ENCODE measurements around the gene MYL1. TPM values are rescaled to one million over a fixed set of nuclear protein-coding genes. Genes with fewer than 3 reads are reported as not detected.

MYL1 gene
- total RNA-seq, 2 experiments from 2014 or later: not detected

DNA sequence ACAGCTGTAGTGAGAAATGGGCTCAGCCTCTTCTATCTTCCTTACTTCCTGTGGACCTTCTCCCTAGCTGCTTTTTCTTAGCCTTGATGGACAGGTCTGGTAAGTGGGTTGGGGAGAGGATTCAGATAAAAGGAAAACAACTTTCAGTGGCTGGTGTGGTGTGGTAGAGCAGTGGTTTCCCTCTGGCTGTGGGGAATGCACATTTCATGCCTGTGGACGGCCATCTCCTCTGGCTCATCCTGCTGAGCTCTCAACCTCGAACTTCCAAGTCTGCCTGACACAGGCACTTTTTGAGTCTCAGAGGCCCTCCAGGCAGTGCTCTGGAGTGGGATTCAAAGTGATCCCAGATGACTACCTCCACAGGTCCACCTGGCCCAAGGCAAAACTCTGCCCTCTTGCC is 51.1 kb downstream of the MYL1 start:
- no peaks in the 10 kb centered on the region for H3K36me3 Mint-ChIP-seq (ENCODE audit: low read depth)

DNA sequence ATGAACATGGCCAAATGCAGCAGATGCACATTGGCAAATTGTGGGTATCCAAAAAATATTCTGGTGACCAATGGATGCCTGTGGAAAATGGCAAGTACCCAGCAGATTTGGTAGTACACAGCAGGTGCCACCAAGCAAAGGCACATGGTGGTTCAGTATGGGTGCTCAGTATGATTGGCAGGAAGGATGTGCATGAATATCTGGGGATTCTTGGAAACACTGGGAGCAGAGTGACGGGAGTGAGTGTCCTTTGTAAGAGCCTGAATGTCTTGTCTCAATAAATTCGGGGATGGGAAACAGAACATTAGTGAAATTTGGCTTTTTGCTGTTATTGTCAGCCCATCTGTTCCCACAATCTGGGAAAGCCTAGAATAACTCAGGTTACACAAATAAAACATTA is 52.9 kb downstream of the MYL1 start:
- H3K27ac Mint-ChIP-seq: no peak overlapping the region
- intact Hi-C loops (cut with micrococcal nuclease): no loop called here
- POLR2A ChIA-PET: no interaction called here

More for the DNA sequence above, 51.1 kb downstream of the MYL1 start:
- H3K9me3 Mint-ChIP-seq: no peaks in the 10 kb centered on the region
- intact Hi-C loops (cut with micrococcal nuclease): no loop called here
- POLR2A ChIA-PET: no interaction called here
- DNase-seq (no peak), ATAC-seq (no peak)
- H3K4me1 Mint-ChIP-seq (ENCODE audit: low read depth): no peaks in the 10 kb centered on the region
- TF ChIP-seq, protein P1, sequence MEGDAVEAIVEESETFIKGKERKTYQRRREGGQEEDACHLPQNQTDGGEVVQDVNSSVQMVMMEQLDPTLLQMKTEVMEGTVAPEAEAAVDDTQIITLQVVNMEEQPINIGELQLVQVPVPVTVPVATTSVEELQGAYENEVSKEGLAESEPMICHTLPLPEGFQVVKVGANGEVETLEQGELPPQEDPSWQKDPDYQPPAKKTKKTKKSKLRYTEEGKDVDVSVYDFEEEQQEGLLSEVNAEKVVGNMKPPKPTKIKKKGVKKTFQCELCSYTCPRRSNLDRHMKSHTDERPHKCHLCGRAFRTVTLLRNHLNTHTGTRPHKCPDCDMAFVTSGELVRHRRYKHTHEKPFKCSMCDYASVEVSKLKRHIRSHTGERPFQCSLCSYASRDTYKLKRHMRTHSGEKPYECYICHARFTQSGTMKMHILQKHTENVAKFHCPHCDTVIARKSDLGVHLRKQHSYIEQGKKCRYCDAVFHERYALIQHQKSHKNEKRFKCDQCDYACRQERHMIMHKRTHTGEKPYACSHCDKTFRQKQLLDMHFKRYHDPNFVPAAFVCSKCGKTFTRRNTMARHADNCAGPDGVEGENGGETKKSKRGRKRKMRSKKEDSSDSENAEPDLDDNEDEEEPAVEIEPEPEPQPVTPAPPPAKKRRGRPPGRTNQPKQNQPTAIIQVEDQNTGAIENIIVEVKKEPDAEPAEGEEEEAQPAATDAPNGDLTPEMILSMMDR (IDR thresholded peaks at IDR 0.05): no peak
- CTCF ChIA-PET: no interaction called here
- no peak overlapping the region for H3K27ac Mint-ChIP-seq
- no peak overlapping the region for H3K4me3 Mint-ChIP-seq
- peaks cover 3% of the 10 kb centered on the region for H3K27me3 Mint-ChIP-seq

DNA sequence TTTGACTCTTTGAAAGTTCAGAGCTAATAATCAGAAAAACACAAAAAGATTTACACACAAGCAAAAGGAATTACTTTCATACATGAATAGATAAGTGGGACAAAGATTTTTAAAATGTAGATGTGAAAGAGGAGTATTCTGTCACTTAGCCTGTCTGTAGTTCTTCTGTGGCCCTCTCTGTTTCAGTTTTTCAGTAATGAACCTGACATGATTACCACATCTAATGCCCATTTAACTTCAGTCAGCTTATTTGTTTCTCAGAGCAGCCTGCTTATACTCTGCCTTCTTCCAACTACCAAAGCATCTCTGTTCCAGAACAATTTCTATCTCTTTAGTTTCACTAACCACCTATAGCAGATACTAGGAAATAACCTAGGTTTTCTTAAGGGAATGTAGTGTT is 55.3 kb downstream of the MYL1 start:
- ChIA-PET POLR2A (no interaction called here), CTCF (no interaction called here)
- DNase-seq: no peak
- no peak for ATAC-seq
- no peaks in the 10 kb centered on the region for H3K4me1 Mint-ChIP-seq (ENCODE audit: low read depth)
- TF ChIP-seq, protein P1 (IDR thresholded peaks at IDR 0.05): no peak
- no peak overlapping the region for H3K4me3 Mint-ChIP-seq
- H3K27me3 Mint-ChIP-seq: peaks cover 3% of the 10 kb centered on the region
- intact Hi-C loops (cut with micrococcal nuclease): no loop called here
- H3K27ac Mint-ChIP-seq: no peak overlapping the region
- H3K9me3 Mint-ChIP-seq: no peaks in the 10 kb centered on the region
- H3K36me3 Mint-ChIP-seq (ENCODE audit: low read depth): no peaks in the 10 kb centered on the region

More for the DNA sequence above, 52.9 kb downstream of the MYL1 start:
- ATAC-seq: no peak
- CTCF ChIA-PET: no interaction called here
- Mint-ChIP-seq H3K36me3 (ENCODE audit: low read depth) (no peaks in the 10 kb centered on the region), H3K4me3 (no peak overlapping the region), H3K27me3 (peaks cover 3% of the 10 kb centered on the region), H3K4me1 (ENCODE audit: low read depth) (no peaks in the 10 kb centered on the region), H3K9me3 (no peaks in the 10 kb centered on the region)
- TF ChIP-seq, protein P1 (IDR thresholded peaks at IDR 0.05): no peak
- DNase-seq: no peak

DNA sequence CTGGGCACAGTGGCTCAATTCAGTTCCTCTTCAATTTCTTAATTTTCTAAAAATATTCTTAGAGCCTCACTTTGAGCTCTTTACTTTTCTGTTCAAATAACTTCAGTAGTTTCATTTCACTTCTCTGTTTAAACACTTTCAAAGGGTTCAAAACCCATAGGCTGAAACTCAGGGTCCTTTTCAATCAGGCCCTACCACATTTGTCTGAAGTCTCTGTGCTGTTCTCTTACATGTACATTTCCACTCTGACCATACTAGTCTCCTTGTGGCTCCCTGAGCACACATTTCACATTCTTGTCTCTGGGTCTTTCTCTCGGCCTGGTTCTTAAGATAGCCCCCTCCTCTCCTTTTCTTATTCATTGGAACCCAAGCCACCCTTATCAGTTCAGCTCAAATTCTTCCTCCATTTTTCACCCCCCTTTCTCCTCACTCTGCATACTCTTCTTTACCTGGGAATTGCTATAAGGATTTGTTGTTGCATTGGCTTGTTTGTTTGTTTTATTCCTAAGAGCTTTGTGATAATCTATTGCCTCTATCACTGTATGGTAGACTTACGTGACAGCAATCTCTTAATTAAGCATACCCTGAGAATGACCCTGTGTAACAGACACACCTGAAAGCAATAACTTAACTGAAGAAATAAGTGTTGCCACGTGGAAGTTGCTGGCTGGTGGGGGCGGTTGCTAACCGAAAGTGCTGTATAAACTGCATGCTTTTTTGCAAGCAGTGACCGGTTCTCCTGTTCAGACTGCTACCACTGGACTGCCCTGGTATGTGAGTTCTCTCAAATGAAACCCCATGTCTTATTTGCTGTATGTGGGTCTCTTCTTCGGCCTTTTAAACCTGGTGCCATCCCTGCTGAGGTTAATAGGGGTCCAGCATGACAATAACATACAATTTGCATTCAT is 62.0 kb downstream of the MYL1 start:
- intact Hi-C loops (cut with micrococcal nuclease): no loop called here
- ChIA-PET POLR2A (interaction anchor here (0.6 kb wide), 1 partner anchor 413 kb away, joined by 4 read pairs; no protein-coding TSS in a partner anchor), CTCF (no interaction called here)
- H3K36me3 Mint-ChIP-seq (ENCODE audit: low read depth): no peaks in the 10 kb centered on the region
- H3K27me3 Mint-ChIP-seq: no peaks in the 10 kb centered on the region
- no peak overlapping the region for H3K27ac Mint-ChIP-seq
- H3K9me3 Mint-ChIP-seq: no peaks in the 10 kb centered on the region
- no peaks in the 10 kb centered on the region for H3K4me1 Mint-ChIP-seq (ENCODE audit: low read depth)
- ATAC-seq (no peak), DNase-seq (no peak)
- no peak overlapping the region for H3K4me3 Mint-ChIP-seq
- TF ChIP-seq, protein P1 (IDR thresholded peaks at IDR 0.05): no peak

DNA sequence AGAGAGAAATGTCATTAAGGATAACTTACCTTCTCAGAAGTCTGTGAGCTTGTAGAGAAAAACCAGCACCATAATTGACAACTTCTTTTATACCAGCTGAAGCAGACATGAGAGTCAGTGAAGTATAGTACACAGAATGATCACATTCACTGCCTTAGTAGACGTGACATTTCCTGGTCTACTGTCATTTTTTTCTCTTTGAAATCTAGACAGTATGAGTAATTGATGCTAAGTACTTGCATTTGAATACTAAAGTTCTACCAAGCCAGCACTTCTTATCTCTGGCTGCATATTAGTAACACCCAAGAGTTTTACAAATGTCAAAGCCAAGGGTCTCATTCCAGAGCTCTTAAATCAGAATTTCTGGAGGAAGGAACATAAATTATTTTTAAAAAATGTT is 64.4 kb downstream of the MYL1 start:
- Mint-ChIP-seq H3K27me3 (peaks cover 5% of the 10 kb centered on the region), H3K27ac (no peak overlapping the region), H3K36me3 (ENCODE audit: low read depth) (no peaks in the 10 kb centered on the region), H3K4me1 (ENCODE audit: low read depth) (no peaks in the 10 kb centered on the region), H3K4me3 (no peak overlapping the region), H3K9me3 (no peaks in the 10 kb centered on the region)
- ChIA-PET CTCF (no interaction called here), POLR2A (no interaction called here)
- intact Hi-C loops (cut with micrococcal nuclease): no loop called here
- TF ChIP-seq, protein P1 (IDR thresholded peaks at IDR 0.05): no peak
- ATAC-seq: no peak
- DNase-seq: no peak
